Lower leg skin (tissue), 3 donors: ENCODE results near the gene ERBB2.

Experiments
- POLR2A ChIP-seq, 2 donors: fragments of 450-650 bp; IDR thresholded peaks; one replicate each; pipeline ENCODE4 v1.6.1; 2016 to 2017; ENCODE audit warnings: antibody characterized with exemption in 2 of 2, mild to moderate bottlenecking in 1 of 2, moderate library complexity in 1 of 2
- TF ChIP-seq, protein P1 (sequence below), 3 donors: fragments of 450-650 bp; IDR thresholded peaks; one replicate each; pipeline ENCODE4 v1.5.1; 2016; ENCODE audit warnings: antibody characterized with exemption in 3 of 3, mild to moderate bottlenecking in 3 of 3, moderate library complexity in 2 of 3

GRCh38 chr17:39687101-39687545 is 12.7 kb upstream of the ERBB2 start:
- TF ChIP-seq POLR2A (IDR thresholded peaks at IDR 0.05), result no peak
- TF ChIP-seq, protein P1, sequence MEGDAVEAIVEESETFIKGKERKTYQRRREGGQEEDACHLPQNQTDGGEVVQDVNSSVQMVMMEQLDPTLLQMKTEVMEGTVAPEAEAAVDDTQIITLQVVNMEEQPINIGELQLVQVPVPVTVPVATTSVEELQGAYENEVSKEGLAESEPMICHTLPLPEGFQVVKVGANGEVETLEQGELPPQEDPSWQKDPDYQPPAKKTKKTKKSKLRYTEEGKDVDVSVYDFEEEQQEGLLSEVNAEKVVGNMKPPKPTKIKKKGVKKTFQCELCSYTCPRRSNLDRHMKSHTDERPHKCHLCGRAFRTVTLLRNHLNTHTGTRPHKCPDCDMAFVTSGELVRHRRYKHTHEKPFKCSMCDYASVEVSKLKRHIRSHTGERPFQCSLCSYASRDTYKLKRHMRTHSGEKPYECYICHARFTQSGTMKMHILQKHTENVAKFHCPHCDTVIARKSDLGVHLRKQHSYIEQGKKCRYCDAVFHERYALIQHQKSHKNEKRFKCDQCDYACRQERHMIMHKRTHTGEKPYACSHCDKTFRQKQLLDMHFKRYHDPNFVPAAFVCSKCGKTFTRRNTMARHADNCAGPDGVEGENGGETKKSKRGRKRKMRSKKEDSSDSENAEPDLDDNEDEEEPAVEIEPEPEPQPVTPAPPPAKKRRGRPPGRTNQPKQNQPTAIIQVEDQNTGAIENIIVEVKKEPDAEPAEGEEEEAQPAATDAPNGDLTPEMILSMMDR (IDR thresholded peaks at IDR 0.05), result no peak
